ENCODE data around the gene FBXO40.

GRCh38 chr3:121584418-121584817 lies 8.8 kb upstream of the FBXO40 start:
- no peak for TF ChIP-seq CTCF (conservative IDR thresholded peaks at IDR 0.05; ENCODE audit: low read depth in 2 of 2)
- TF ChIP-seq CREB1 (CRISPR knock-in tag; IDR thresholded peaks at IDR 0.05; ENCODE audit: low read depth), result no peak
- no peak for TF ChIP-seq REST (IDR thresholded peaks at IDR 0.05; ENCODE audit: unreplicated experiment)
- no peak for TF ChIP-seq POLR2AphosphoS5 (IDR thresholded peaks at IDR 0.05; ENCODE audit: low read depth)
- no peak for TF ChIP-seq ETS1 (IDR thresholded peaks at IDR 0.05)
- TF ChIP-seq EZH2phosphoT487 (IDR thresholded peaks at IDR 0.05; ENCODE audit: unreplicated experiment), result no peak
- no peak for TF ChIP-seq EZH2 (IDR thresholded peaks at IDR 0.05; ENCODE audit: low read depth, unreplicated experiment)
- TF ChIP-seq JUNB (IDR thresholded peaks at IDR 0.05; ENCODE audit: unreplicated experiment), result no peak
- TF ChIP-seq NANOG (IDR thresholded peaks at IDR 0.05; ENCODE audit: borderline replicate concordance), result no peak

Data from GM23338 (cell line).